Raji (cell line): ENCODE results near the gene SELENOT.

Source experiments
- POLR2A ChIP-seq: IDR thresholded peaks from 2 replicates; pipeline ENCODE4 v1.6.1; 2011; ENCODE audit warnings: low read depth, low read length, control low read depth; ENCODE audit not compliant: insufficient read depth

Gene SELENOT

GRCh38 chr3:150603980-150604319, 829 bp downstream of the SELENOT start:
- TF ChIP-seq POLR2A, result no peak

- no peak for TF ChIP-seq POLR2A
These were observed 3.0 kb downstream of the SELENOT start for GRCh38 chr3:150605998-150606641.

- TF ChIP-seq POLR2A, result no peak
These were observed 4.3 kb downstream of the SELENOT start for GRCh38 chr3:150607267-150608065.

GRCh38 chr3:150609988-150610387, 6.9 kb downstream of the SELENOT start:
- TF ChIP-seq POLR2A, result no peak

- no peak for TF ChIP-seq POLR2A
These were observed 7.7 kb downstream of the SELENOT start for GRCh38 chr3:150610785-150611184.

- no peak for TF ChIP-seq POLR2A
These were observed 8.5 kb downstream of the SELENOT start for GRCh38 chr3:150611666-150612065.

GRCh38 chr3:150612494-150612893, 9.4 kb downstream of the SELENOT start:
- no peak for TF ChIP-seq POLR2A

GRCh38 chr3:150613034-150613433, 9.9 kb downstream of the SELENOT start:
- TF ChIP-seq POLR2A, result no peak

- TF ChIP-seq POLR2A, result no peak
These were observed 10.8 kb downstream of the SELENOT start for GRCh38 chr3:150613709-150614480.

GRCh38 chr3:150620002-150620689, 17.0 kb downstream of the SELENOT start:
- TF ChIP-seq POLR2A, result no peak

GRCh38 chr3:150623945-150624344, 20.8 kb downstream of the SELENOT start:
- no peak for TF ChIP-seq POLR2A

- no peak for TF ChIP-seq POLR2A
These were observed 23.2 kb downstream of the SELENOT start for GRCh38 chr3:150626148-150626930.

- no peak for TF ChIP-seq POLR2A
These were observed 24.4 kb downstream of the SELENOT start for GRCh38 chr3:150627557-150627956.

GRCh38 chr3:150631515-150632221, 28.5 kb downstream of the SELENOT start:
- TF ChIP-seq POLR2A, result no peak
